AG10803 (cell line): ENCODE results near the gene MRRF.
A peak's percentile ranks its signal among the peaks of the same experiment; 100 is the strongest.

Source experiments
- DNase-seq: peaks from one replicate; pipeline ENCODE4 v3.0.0; 2010; ENCODE audit warnings: low read depth
- H3K4me3 ChIP-seq: 2 replicates; pipeline ENCODE4 v1.5.1; 2011; ENCODE audit warnings: mild to moderate bottlenecking, low read length, control low read depth
- TF ChIP-seq, protein P1 (sequence below): conservative IDR thresholded peaks from 2 replicates; pipeline ENCODE4 v1.5.1; 2011; ENCODE audit warnings: mild to moderate bottlenecking, low read length, control low read depth, inconsistent platforms

The MRRF gene

DNA sequence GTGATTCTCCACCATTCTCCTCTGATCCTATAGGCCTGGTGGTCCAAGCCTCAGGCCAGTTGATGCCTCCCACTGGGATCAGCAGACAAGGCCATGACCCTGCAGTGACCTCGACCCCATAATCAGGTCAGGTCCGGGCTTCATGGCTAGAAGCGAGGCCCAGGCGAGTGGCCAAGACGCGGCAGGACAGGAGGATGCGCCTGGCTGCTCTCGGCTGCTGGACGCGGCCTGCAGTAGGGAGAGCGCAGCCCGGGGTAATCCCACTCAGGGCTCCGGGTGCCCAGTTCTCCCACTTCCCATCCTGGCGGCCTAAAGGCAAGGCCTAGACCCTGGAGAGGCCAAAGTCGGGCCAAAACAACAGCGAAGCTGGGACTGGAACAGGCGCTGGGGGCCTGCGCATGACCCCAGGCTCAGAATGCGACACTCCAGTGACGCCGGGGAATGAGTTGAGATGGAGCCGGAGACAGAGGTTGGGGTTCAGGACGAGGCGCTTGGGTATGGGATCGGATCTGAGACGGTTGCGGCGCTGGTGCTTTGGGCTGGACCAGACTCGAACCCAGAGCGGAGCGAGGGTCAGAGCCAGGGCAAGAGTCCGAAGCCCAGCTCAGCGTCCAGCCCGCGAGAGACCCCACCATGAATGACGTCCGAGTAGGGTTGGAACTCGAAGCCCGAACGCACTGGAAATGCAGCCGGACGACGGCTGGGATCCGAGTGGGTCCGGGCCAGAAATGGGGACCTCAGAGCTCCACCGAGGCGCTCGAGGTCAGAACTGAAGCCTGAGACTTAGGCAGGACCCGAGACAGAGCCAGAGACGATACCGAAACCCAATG, 39.2 kb upstream of the MRRF start:
- TF ChIP-seq, protein P1, sequence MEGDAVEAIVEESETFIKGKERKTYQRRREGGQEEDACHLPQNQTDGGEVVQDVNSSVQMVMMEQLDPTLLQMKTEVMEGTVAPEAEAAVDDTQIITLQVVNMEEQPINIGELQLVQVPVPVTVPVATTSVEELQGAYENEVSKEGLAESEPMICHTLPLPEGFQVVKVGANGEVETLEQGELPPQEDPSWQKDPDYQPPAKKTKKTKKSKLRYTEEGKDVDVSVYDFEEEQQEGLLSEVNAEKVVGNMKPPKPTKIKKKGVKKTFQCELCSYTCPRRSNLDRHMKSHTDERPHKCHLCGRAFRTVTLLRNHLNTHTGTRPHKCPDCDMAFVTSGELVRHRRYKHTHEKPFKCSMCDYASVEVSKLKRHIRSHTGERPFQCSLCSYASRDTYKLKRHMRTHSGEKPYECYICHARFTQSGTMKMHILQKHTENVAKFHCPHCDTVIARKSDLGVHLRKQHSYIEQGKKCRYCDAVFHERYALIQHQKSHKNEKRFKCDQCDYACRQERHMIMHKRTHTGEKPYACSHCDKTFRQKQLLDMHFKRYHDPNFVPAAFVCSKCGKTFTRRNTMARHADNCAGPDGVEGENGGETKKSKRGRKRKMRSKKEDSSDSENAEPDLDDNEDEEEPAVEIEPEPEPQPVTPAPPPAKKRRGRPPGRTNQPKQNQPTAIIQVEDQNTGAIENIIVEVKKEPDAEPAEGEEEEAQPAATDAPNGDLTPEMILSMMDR, result no peak
- DNase-seq, result no peak
- H3K4me3 ChIP-seq, result no peak overlapping the region

DNA sequence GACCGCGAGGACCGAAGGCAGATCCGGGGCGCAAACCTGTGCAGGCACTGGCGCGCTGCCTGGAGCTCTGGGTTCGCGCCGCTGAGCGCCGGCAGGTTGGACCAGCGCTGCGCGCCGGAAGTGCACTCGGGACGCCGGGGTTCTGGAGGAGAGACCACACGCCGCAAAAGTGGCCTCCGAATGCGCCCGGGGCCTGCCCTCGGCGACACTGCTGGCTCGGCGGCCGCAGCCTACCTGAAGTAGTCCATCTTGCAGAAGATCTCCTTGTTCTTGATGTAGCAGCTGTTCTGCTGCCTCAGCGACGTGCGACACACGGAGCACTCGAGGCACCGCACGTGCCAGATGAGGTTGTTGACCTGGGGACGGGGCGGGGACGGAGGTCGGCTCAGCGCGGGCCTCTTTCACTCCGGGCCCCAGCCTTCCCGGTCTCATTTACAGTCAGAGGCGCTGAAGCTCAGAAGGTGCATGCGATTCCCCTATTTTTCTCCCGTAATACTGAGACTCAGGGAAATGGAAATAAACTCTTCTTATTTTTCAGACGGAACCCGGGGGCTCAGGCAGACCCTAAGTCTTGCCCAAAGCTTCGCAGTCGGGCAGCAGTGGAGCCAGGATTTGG, 38.4 kb upstream of the MRRF start:
- DNase-seq, result no peak
- TF ChIP-seq, protein P1, result no peak
- H3K4me3 ChIP-seq, result no peak overlapping the region

DNA sequence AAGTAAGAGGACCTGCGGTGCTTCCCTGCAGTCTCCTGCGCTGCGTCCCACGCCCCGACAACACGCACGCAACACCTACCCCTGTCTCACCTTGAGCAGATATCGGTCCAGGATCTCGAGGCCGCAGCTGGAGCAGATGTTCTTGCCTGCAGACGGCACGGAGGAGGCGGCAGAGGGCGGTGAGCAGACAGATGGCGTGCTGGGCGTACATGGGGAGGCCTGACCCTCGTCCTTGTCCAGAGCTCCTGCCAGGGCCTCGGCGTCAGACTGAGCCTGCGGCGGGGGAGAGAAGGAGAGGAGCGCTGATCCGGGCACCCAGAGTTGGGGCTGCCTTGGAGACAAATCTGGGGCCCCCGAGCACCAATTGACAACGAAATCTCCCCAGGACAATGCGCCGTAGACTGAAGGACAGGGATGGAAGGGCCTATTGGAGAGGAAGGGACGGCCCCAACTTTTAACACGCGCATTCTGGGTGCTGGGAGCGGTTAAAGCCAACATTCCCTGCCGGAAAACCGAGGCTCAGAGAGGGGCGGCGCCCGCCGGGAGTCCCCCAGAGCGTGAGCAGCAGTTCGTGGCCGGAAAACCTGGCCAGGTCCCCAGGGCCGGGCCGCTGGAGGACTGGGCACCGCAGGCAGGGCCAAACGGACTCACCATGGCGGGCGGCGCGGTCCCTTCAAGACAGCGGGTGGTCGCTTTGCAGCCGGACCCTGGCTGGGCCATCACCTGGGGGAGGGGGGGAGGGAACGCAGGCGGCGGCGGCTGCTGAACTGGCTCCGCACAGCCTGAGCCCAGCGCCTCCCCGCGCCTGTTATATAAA, 37.7 kb upstream of the MRRF start:
- no peak for DNase-seq
- TF ChIP-seq, protein P1, result no peak
- H3K4me3 ChIP-seq, result no peak overlapping the region

DNA sequence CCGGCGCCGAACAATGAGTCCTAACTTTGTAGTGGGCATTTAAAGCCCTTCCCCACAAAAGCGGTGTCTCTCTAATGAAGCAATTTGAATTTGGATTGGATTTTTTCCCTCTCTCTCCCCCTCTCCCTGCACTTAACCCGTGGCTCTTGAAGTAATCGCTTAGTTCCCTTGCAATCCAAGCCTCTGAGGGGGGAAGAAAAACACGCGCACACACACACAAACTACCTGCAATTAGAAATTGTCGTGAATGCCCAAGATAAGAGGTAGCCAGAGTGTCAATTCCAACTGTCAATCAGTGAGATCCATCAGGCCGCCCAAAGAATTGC, 37.1 kb upstream of the MRRF start:
- TF ChIP-seq, protein P1, result no peak
- no peak overlapping the region for H3K4me3 ChIP-seq
- DNase-seq, result no peak

DNA sequence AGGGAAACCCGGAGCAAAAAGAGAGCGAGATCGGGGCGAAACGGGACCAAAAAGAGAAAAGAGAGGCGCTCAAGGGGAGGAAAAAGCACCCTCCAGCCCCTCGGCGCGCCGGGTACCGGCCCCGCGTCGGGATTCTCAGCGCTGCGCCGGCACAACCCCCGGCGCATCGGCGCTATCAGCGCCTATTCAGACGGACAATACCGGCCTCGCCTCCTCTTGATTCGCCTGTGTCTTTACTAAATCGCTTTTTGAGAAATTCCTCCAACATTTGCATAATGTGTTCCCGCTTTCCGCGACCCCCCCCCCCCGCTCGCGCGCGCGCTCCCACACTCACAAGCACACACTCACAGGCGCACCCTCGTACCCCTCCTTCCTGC, 36.5 kb upstream of the MRRF start:
- no peak overlapping the region for H3K4me3 ChIP-seq
- DNase-seq, result no peak
- TF ChIP-seq, protein P1, result no peak

DNA sequence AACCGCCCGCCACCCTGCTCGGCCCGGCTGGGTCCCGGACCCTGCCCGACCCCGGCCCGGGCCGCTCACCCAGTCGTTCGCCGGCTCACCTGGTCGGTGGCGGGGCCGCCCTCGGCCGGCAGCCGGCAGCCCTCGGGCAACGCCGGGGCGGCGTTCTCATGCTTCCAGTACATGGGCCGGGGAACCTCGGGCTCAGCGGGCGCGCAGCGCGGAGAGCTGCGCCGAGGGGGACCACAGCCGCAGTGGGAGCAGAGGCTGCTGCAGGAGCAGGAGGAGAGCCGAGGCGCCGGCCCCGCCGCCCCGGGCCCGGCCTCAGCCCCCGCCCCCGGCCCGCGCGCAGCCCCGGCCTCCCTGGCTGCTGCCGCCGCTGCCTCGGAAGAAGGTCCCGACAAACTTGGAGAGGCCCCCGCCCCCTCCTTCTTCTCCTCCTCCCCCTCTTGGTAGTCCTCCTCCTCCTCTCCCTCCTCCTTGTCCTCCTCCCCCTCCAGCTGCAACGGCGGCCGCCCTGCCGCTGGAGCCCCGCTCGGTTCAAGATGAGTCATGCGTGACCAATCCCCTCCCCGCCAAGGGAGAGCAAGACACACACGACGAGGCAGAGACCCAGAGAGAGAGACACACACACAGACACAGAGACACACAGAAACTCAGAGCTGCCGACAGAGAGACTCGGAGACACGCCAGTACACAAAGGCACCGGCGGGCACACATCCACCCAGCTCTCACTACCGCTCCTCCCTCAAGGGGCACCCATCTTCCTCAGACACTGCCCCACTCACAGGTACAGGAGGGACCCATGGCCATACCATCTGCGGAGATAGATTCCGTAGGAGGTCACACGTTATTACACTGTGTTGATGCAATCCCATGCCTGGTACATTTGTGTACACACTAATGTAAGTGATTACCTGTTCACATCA, 35.9 kb upstream of the MRRF start, which contains the start of gene LHX6:
Gene LHX6 (minus strand): TSS at position 390 of the 917 bp plus-strand sequence. CDS start 217 bp downstream, at position 173.
- H3K4me3 ChIP-seq, result no peak within 1 kb of the TSS
- peak; percentile 21 for DNase-seq
- TF ChIP-seq, protein P1, result no peak
